Esophagus squamous epithelium (tissue), 4 donors: ENCODE measurements around the gene POLR2E.

Source experiments
- POLR2A ChIP-seq, 4 donors: fragments of 450-650 bp; IDR thresholded peaks; one replicate each; pipeline ENCODE4 v1.6.1; 2017; ENCODE audit warnings: antibody characterized with exemption in 4 of 4, mild to moderate bottlenecking in 4 of 4, moderate library complexity in 3 of 4
- TF ChIP-seq, protein P1 (sequence below), 6 experiments: fragments of 450-650 bp in 4 of 6; fragments of 200-600 bp in 2 of 6; sonication (generic) in 2 of 6; IDR thresholded peaks; one replicate each; pipeline ENCODE4 v1.5.1; 2016 to 2019; ENCODE audit warnings: antibody characterized with exemption in 6 of 6, mild to moderate bottlenecking in 4 of 6, moderate library complexity in 4 of 6

DNA sequence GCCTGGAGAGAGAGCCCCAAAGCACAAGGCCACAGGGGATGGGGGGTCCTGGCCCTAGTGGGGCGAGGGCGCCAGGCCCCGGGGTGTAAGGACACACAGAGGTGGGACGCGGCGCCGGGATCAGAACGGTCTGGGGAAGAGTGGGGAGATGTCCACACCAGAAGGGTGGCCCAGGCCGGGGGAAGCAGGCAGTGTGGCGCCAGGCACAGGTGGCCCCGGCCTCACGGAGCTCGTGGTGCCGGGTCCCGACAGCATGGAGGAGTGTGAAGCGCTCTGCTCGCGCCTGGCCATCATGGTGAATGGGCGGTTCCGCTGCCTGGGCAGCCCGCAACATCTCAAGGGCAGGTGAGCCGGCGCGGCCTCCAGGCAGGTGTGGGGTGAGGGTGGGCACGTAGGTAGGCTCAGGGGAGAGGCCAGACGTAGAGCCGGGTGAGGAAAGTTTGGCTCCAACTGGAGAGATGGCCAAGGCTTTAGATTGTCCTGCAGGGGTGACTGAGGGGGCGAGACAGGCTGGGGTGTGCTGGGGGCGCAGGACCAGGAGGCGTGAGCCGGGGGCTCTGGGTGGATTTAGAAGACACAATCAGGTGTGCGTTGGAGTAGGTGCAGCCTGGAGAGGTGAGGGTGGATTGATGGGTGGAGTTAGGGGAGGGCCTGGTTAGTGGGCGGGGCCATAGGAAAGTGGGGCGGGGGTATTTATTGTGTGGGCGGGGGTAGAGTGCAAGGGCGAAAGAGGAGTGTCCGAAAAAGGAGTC, 31.1 kb downstream of the POLR2E start:
- TF ChIP-seq, protein P1, sequence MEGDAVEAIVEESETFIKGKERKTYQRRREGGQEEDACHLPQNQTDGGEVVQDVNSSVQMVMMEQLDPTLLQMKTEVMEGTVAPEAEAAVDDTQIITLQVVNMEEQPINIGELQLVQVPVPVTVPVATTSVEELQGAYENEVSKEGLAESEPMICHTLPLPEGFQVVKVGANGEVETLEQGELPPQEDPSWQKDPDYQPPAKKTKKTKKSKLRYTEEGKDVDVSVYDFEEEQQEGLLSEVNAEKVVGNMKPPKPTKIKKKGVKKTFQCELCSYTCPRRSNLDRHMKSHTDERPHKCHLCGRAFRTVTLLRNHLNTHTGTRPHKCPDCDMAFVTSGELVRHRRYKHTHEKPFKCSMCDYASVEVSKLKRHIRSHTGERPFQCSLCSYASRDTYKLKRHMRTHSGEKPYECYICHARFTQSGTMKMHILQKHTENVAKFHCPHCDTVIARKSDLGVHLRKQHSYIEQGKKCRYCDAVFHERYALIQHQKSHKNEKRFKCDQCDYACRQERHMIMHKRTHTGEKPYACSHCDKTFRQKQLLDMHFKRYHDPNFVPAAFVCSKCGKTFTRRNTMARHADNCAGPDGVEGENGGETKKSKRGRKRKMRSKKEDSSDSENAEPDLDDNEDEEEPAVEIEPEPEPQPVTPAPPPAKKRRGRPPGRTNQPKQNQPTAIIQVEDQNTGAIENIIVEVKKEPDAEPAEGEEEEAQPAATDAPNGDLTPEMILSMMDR (IDR thresholded peaks at IDR 0.05), result no peak
- TF ChIP-seq POLR2A (IDR thresholded peaks at IDR 0.05), result no peak
